Upper lobe of left lung (tissue), 4 donors: Measurements from ENCODE around the gene NOP9.

Experiments used
- EP300 ChIP-seq, 4 donors: sonication (generic); formaldehyde crosslinking; IDR thresholded peaks; one replicate each; pipeline ENCODE4 v1.5.1; 2017; ENCODE audit warnings: antibody characterized with exemption in 4 of 4, control low read depth in 2 of 4
- POLR2A ChIP-seq, 4 donors: fragments of 450-650 bp; IDR thresholded peaks; one replicate each; pipeline ENCODE4 v1.5.1; 2016 to 2017; ENCODE audit warnings: antibody characterized with exemption in 4 of 4, mild to moderate bottlenecking in 2 of 4
- POLR2AphosphoS5 ChIP-seq, 2 donors: sonication (generic); formaldehyde crosslinking; IDR thresholded peaks; one replicate each; pipeline ENCODE4 v1.5.1; 2017; ENCODE audit warnings: antibody characterized with exemption in 2 of 2
- TF ChIP-seq, protein P1 (sequence below), 6 experiments: fragments of 450-650 bp in 4 of 6; fragments of 200-600 bp in 2 of 6; sonication (generic) in 2 of 6; IDR thresholded peaks; one replicate each; pipeline ENCODE4 v1.5.1; 2016 to 2019; ENCODE audit warnings: antibody characterized with exemption in 6 of 6

DNA sequence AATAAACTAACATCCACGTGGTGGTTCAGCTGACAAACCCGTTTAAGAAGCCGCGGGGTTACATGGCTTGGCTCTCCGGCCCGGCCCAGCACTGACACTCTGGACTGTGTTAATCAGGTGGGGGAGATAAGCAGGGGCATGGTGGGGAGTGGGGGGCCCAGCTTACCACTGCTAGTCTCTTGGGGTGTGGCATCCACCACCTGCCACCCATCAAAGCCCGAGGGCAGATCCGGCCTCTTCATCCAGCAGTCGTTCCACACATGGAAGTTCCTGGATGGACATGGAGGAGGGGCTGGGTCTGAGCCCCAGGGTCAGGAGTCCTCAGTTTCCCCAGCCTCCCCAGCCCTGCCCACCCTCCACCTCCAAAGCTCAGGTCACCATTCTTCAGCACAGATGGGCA, 41.5 kb upstream of the NOP9 start:
- TF ChIP-seq POLR2AphosphoS5 (IDR thresholded peaks at IDR 0.05) (no peak), POLR2A (IDR thresholded peaks at IDR 0.05) (no peak), EP300 (IDR thresholded peaks at IDR 0.05) (no peak)
- TF ChIP-seq, protein P1, sequence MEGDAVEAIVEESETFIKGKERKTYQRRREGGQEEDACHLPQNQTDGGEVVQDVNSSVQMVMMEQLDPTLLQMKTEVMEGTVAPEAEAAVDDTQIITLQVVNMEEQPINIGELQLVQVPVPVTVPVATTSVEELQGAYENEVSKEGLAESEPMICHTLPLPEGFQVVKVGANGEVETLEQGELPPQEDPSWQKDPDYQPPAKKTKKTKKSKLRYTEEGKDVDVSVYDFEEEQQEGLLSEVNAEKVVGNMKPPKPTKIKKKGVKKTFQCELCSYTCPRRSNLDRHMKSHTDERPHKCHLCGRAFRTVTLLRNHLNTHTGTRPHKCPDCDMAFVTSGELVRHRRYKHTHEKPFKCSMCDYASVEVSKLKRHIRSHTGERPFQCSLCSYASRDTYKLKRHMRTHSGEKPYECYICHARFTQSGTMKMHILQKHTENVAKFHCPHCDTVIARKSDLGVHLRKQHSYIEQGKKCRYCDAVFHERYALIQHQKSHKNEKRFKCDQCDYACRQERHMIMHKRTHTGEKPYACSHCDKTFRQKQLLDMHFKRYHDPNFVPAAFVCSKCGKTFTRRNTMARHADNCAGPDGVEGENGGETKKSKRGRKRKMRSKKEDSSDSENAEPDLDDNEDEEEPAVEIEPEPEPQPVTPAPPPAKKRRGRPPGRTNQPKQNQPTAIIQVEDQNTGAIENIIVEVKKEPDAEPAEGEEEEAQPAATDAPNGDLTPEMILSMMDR (IDR thresholded peaks at IDR 0.05): no peak
